H1 (cell line): Measurements from ENCODE around the gene CDC42BPB. TPM values are rescaled to one million over a fixed set of nuclear protein-coding genes. Genes with fewer than 3 reads are reported as not detected.

ENCODE experiments used
- polyA plus RNA-seq, 7 experiments: library from polyadenylated mRNA; depleted of rRNA in 3 of 7; stranded (reverse) in 5 of 7; unstranded in 2 of 7; fragments of >200 nt in 5 of 7; fragments of 200-250 nt in 2 of 7; gene quantifications; 1 replicate in 5 of 7; 2 replicates in 1 of 7; 4 replicates in 1 of 7; pipeline versions ENCODE4 v1.2.1 to v1.2.3, GENCODE V29; 2011 to 2013; ENCODE audit warnings: missing spikeins in 2 of 7, mixed read lengths in 2 of 7
- total RNA-seq: library from RNA; stranded (reverse); fragmentation: NEBNext Ultra II Directional; extraction: Animal tissue kit (Norgen Biotek cat#: 25700); gene quantifications from 2 replicates; pipeline ENCODE4 v1.2.1, GENCODE V29; 2021
- TF ChIP-seq, protein P1 (sequence below): IDR thresholded peaks from 2 replicates; pipeline ENCODE4 v1.6.1; 2012; ENCODE audit warnings: low read length, inconsistent platforms

CDC42BPB gene
- total and polyA plus RNA-seq, 2 of the 8 experiments (the other 6 are each of a cell fraction or from before 2014, with no cell fraction given), result 51.2 to 88.2 TPM

DNA sequence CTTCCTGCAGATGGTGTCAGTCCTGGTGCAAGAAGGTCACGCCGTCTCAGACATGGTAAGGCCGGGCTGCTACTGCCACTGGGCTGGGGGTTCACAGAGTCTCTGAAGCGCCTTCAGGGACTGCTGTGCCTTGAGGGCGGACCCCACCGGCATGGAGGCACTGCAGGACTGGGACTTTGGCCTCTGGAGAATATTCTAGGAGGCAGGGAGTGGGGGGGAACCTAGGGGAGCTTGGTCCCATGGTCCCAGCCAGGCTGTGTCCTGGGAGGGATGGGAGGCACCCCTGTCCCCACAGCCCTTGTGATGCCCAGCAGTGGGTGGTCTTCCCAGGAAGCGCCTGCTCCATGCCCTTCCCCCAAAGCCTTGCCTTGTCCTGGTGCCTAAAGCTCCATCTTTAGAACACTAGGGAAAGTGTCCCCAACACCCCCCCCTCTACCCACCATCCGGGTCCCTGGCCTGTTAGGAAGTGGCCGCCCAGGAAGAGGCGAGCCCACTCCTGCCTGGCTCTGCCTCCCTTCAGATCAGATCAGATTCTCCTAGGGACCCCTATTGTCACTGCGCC lies 133.3 kb downstream of the CDC42BPB start (continued):
- TF ChIP-seq, protein P1, sequence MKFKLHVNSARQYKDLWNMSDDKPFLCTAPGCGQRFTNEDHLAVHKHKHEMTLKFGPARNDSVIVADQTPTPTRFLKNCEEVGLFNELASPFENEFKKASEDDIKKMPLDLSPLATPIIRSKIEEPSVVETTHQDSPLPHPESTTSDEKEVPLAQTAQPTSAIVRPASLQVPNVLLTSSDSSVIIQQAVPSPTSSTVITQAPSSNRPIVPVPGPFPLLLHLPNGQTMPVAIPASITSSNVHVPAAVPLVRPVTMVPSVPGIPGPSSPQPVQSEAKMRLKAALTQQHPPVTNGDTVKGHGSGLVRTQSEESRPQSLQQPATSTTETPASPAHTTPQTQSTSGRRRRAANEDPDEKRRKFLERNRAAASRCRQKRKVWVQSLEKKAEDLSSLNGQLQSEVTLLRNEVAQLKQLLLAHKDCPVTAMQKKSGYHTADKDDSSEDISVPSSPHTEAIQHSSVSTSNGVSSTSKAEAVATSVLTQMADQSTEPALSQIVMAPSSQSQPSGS, result no peak
